NCI-H128 (cell line): ENCODE results near the gene DIP2A.

Experiments used
- DNase-seq: peaks from one replicate; lab custom pipeline; 2025; ENCODE audit not compliant: unreplicated experiment; lab: John Stamatoyannopoulos, UW

Gene DIP2A, protein sequence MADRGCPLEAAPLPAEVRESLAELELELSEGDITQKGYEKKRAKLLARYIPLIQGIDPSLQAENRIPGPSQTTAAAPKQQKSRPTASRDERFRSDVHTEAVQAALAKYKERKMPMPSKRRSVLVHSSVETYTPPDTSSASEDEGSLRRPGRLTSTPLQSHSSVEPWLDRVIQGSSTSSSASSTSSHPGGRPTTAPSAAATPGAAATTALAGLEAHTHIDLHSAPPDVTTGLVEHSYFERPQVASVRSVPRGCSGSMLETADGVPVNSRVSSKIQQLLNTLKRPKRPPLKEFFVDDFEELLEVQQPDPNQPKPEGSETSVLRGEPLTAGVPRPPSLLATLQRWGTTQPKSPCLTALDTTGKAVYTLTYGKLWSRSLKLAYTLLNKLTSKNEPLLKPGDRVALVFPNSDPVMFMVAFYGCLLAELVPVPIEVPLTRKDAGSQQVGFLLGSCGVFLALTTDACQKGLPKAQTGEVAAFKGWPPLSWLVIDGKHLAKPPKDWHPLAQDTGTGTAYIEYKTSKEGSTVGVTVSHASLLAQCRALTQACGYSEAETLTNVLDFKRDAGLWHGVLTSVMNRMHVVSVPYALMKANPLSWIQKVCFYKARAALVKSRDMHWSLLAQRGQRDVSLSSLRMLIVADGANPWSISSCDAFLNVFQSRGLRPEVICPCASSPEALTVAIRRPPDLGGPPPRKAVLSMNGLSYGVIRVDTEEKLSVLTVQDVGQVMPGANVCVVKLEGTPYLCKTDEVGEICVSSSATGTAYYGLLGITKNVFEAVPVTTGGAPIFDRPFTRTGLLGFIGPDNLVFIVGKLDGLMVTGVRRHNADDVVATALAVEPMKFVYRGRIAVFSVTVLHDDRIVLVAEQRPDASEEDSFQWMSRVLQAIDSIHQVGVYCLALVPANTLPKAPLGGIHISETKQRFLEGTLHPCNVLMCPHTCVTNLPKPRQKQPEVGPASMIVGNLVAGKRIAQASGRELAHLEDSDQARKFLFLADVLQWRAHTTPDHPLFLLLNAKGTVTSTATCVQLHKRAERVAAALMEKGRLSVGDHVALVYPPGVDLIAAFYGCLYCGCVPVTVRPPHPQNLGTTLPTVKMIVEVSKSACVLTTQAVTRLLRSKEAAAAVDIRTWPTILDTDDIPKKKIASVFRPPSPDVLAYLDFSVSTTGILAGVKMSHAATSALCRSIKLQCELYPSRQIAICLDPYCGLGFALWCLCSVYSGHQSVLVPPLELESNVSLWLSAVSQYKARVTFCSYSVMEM (N-terminal part only)

DNA sequence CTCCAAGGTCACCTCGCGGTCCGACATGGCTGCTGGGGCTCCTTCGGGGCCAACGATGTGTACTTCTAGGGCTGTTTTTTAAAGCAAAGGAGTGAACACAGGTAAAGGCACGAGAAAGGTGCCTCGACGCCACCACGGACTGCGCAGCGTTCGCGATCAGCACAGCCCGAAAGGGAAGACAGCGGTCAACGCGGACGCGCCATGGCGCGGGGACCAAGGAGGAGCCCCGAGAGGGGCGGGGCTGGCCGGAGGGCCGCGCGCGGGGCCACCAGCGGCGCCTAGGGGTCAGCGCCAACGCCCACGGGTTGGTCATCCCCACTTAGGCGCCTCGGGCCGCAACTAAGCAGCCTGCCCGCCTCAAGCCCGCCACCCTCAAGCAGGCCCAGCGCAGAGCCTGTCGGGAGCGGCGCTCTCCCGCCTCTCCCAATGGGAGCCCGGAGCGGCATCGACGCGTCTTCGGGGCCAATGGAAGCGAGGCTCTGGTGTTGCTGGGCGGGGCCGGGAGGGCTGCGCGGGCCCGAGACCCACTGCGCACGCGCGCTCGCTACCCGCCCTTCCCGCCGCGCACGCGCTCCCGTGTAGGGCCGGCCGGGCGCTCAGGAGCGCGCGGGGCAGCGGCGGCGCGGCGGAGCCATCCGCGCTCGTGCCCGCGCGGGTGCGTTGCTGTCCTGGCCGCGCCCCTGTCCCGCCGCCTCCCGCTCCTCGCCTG, at the start of gene DIP2A:
Gene DIP2A (plus strand): TSS at position 577 of the 709 bp plus-strand sequence. CDS start 241 bp downstream, outside the sequence.
- DNase-seq: peak; percentile 95

DNA sequence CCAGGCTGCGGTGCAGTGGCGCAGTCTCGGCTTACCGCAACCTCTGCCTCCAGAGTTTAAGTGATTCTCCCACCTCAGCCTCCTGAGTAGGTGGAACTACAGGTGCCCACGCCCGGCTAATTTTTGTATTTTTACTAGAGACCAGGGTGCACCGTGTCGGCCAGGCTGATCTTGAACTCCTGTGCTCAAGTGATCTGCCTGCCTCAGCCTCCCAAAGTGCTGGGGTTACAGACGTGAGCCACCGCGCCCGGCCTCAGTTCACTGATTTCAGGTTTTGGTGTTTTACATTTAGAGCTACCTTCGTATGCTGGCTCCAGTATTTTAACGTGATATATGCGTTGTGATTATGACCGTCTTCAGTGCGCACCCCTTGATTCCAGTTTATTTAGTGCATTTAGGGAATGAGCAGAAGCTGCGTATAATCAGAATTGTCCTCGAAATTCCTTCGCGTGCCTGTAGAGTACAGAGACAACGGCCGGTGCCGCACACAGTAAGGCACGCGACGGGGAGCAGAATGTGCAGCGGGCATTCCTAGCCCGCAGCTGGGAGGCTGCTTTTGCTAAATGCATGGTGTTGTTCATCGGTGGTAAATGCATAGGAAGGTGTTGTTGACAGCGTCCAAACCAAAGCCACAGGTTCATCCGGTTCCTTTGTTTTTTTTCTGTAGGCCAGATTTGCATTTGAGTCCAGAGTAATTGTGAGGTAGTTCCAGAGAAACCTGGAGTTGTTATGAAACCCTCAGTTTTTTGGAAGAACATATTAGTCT, 48.9 kb upstream of the DIP2A start:
- DNase-seq: no peak

DNA sequence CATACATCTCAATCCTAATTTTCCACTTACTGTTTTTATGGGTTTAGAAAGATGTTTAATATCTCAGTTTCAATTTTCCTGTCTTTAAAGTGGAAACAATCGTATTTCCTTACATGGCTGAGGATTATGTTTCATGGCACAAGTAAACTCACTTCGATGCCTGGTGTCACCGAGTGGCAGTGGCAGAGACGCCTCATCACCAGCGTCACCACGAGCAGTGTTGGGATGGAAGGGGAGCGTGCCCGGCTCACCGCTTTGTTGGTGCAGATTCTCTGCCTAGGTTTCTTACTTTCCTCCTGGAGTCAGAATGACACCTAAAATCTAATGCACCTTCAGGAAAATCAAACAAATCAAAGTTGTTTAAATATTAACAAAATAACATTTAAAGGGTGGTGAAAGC, 48.2 kb upstream of the DIP2A start:
- no peak for DNase-seq

DNA sequence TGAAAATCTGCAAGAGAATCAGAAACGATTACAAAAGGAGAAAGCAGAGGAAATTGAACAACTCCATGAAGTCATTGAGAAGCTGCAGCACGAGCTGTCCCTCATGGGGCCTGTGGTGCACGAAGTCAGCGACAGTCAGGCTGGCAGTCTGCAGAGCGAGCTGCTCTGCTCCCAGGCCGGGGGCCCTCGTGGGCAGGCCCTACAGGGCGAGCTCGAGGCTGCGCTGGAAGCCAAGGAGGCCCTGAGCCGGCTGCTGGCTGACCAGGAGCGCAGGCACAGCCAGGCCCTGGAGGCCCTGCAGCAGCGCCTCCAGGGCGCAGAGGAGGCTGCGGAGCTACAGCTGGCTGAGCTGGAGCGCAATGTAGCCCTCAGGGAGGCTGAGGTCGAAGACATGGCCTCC, 47.5 kb upstream of the DIP2A start:
- no peak for DNase-seq

DNA sequence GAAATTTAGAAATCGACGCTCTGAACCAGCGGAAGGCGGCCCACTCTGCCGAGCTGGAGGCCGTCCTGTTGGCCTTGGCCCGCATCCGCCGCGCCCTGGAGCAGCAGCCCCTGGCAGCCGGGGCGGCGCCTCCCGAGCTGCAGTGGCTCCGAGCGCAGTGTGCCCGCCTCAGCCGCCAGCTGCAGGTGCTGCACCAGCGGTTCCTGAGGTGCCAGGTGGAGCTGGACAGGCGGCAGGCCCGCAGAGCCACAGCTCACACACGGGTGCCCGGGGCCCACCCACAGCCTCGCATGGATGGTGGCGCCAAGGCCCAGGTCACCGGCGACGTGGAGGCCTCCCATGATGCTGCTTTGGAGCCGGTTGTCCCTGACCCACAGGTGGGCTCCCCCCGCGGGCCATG, 47.0 kb upstream of the DIP2A start:
- DNase-seq: no peak

DNA sequence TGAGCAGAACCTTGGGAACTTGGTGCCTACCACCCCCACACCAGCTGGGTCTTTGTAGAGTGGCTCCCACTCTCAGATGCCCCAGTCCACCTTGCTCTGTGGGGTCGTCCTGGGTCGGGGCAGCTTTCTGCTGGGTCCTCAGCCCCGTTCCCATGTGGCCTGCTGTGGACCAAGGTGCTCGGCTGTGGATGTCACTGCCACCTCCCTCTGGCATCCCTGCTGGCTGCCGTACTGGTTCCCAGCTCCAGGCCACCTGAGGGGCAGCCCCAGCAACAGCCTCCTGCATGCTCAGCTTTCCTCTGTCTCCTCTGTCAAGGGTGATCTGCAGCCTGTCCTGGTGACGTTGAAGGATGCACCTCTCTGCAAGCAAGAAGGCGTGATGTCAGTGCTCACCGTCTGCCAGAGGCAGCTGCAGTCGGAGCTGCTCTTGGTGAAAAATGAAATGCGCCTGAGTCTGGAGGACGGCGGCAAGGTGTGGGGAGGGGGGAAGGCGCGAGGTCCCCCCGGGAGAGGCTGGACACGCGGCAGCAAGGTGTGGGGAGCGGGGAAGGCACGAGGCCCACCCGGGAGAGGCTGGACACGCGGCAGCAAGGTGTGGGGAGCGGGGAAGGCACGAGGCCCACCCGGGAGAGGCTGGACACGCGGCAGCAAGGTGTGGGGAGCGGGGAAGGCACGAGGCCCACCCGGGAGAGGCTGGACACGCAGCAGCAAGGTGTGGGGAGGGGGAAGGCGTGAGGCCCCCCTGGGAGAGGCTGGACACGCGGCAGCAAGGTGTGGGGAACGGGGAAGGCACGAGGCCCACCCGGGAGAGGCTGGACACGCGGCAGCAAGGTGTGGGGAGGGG, 45.9 kb upstream of the DIP2A start:
- DNase-seq: no peak

DNA sequence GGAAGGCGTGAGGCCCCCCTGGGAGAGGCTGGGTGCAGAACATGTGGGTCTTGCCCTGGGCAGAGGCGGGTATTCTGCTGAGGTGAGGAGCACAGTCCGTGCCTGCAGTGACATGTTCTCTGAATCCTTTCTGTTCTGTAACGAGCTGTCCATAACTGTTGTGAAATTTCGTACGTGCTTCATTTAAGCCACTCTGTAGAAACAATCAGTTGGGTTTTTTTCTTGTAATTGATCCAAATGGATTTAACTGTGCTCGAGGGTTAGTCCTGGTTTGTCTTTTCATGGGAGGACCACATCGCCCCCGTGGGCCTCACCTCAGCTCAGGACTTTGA, 45.4 kb upstream of the DIP2A start:
- no peak for DNase-seq

DNA sequence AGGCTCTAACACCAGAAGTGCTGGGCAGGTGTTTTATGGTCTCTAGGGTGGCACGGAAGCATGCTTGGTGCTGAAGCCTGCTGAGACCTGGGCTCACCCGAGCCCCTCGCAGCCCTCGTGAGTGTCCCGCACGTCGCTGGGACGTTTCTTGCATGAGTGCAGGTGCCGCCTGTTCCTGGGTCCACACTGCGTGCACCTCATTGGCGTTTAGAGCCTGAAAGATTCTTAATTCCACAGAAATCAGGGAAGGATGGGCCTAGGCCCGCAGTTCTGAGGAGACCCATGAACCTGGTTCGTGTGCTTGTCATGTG, 43.8 kb upstream of the DIP2A start:
- no peak for DNase-seq

DNA sequence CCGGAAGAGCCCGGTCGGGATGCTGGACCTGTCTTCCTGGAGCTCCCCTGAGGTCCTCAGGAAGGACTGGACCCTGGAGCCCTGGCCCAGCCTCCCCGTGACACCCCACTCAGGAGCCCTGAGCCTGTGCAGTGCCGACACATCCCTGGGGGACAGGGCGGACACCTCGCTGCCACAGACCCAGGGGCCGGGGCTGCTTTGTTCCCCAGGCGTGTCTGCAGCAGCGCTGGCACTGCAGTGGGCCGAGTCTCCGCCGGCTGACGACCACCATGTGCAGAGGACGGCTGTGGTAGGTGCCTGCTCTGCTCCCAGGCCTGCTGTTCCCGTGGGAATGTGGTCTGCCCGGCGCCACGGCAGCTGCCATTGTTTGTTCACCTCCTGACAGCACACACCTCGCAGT, 42.1 kb upstream of the DIP2A start:
- DNase-seq: no peak

DNA sequence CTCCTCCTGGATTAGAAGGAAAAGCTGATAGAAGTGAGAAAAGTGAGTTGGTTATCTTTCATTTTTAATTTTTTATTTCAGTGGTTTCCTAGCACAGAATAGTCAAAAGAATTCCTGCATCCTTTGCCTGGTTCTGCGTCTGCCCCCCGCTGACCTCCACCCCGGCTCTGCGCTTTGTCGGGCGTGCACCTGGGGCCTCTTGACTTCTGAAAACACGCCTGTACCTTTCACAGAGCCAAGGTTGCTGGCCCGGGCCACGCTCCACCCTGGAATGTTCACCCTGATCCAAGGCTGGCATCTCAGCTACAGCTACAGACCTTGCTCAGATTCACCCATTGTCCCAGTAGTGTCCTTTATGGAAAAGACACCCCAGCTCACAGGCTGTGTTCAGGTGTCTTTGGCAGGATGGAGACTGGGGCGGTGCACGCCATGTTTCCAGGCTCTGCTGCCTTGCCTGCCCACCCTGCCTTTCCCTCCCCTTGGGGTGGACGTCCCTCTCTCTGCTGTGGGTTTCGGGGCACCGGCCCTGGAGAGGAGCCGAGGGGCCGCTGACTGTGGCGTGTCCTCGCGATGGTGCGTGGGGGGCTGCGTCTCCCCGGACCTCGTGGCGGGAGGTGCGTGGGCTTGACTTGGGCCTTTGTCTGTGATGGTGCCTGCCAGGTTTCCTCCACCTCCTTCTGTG, 40.3 kb upstream of the DIP2A start:
- DNase-seq: no peak

DNA sequence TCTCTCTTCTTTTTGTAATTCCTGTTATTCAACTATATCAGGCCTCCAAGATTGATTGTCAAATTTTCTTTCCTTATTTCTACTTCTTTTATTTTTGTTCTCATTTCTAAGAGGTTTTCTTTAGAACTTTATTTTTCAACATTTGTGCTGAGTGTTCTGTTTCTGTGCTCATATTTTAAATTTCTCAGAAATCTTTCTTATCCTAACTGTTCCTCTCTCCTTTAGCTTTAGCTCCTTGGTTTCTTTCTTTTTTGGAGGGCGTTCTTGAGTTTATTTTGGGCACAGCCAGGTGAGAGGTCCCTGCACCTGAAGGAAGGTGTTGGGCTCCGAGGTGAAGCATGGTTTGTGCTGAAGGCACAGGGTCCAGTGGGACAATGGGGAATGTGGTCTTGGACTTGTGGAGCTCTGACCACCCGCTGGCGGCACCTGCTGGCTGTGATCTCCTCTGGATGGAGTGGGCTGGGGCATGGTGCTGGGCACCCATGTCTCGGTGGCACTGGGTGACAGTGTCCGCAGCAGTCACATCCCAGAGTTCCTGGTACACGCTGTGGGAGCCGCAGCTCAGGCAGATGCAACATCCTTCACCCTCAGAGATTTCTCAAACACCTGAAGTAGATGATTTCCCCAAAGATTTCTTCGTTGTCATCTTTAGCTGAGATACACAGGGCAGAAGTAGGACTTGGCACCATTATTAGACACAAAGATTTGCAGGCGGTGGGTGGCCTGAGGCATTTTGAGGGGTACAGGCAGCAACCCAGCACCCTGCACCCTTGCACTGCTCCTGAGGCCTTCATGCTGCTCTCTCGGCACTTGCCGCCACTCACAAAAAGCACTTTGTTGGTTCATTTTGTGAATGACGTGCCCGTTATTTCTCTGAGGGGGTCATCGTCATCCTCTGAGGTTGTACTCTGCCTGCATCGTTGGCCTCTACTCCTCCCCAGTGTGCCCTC, 38.2 kb upstream of the DIP2A start:
- no peak for DNase-seq

DNA sequence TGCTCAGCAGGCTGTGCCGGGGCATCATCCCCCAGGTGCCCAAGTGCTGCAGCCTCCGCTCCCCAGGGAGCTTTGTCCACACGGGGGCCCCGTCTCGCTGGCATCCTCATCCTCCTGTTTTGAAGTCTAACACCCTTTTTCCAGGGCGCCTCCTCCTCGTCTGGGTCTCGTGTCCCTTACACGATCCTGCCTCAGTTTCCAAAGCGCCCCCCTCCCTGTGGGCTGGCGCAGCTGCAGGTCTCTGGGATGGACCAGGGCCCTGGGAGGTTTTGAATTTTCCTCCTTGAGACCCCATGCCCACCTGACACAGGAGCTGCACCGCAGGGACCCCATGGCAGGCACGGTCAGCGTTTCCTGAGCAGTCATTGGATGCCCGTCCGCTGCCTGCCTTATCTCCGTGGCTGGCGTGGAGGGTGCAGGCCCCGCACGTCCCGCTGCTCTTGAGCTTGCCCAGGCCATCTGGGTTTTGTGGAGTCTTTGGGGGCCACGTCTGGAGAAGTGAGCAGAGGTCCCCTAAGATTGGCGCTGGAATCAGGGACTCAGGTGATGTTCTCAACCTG, 37.4 kb upstream of the DIP2A start:
- DNase-seq: no peak

DNA sequence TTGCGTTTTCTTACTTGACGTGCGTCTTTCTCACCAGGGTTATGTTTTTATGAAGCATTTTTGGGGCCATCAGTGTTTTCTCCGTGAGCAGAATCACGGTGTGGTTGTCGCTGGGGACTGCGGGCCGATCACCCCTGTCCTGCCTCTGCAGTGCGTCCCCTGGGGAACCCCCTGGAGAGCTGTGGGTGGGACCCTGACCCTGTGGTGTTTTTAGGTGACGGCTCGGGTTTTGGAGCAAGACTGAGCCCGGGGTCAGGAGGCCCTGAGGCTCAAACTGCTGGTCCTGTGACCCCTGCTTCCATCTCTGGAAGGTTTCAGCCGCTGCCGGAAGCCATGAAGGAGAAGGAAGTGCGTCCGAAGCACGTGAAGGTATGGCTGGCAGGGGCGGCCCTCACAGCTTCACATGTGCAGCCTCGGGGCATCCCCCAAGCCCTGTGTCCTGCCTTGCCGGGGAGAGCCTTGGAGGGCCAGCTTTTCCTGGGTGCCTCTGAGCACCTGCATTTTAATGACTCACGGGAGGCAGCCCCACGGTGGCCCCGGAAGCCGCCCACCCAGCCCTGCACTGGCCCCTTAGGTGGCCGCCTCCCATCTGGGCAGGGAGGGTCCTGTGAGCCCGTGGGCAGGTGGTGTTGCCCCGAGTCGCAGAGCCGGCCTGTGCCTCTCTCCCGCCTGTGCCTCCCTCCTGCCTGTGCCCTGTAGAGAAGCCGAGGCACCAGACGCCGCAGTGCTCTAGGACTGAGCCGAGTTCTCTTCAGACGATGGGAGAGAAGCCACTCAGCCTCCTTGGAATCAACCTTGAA, 36.7 kb upstream of the DIP2A start:
- DNase-seq: no peak

DNA sequence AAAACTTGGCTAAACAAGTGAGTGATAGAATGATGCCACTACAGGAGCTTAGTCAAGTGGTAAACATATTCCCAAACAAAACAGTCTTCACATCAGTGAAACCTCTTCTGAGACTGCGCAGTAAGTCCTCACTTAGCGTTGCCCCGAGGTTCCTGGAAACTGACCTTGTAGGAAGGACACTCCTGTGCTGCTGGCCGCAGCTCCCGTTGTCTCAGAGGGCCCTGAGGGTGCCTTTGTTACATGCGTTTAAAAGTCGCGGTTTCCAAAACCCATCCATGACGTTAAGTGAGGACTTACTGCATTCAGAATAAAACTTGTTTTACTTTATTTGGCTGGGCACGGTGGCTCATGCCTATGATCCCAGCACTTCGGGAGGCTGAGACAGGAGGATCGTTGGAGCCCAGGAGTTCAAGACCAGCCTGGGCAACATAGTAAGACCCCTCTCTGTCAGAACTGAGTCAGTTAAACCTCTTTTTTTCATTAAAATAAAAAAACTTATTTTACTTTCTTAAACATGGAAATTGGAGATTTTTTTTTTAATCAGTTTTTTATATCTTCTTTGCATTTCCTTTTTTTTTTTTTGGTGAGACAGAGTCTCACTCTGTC, 36.0 kb upstream of the DIP2A start:
- no peak for DNase-seq

DNA sequence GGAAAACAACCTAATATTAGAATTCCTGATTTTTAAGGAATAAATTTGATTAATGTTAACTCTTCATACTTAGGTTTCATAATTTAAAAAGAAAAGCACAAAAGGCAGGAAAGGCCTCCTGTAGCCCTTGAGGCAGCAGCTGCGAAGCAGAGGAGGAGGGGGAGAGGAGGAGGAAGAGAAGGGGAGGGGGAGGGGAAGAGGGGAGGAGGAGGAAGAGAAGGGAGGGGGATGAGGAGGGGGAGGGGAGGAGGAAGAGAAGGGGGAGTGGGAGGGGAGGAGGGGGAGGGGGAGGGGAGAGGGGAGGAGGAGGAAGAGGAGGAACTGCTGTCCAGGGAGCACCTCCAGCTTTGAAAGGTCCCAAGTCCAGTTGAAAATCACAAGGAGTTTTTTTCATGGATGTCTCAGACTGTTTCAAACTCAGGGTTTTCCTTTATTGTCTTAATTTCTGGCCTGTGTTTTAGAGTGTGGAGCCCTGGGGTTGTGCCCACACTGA, 35.1 kb upstream of the DIP2A start:
- no peak for DNase-seq

DNA sequence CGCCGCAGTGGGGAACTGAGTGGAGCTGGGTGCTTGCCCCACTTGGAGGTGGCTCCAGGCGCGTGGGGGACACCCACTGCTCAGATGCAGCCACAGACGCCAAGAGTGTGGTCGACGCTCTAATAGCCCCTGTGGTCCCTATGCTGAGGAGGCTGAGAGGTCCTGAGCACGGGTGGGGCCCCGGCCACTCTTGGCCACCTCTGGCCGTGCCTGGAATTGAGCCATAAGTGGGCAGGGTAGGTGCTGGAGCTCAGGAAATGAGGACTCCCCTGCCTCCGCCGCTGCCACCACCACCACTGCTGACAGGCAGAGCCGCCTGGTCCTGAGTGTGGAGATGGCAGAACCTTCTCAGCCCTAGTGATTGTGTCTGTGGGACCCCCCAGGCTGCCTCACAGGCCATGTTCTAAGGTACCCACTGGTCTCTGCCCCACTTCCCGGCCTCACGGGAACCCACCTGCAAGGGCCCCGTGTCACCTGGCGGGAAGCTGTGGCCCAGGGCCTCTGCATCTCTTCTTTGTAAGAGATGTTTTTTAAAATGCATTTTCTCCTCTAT, 34.6 kb upstream of the DIP2A start:
- no peak for DNase-seq
